GM10266 (cell line): Measurements from ENCODE around the gene LUC7L3.
"Not testable (repeated sequence)": the region's sequence is repeated elsewhere in the genome, so short reads cannot be mapped to it uniquely, and the experiment has no call there.

ENCODE experiments used
- DNase-seq: peaks from one replicate; pipeline ENCODE4 v3.0.0; 2012; ENCODE audit errors: extremely low spot score
- TF ChIP-seq, protein P1 (sequence below): IDR thresholded peaks from 2 replicates; pipeline ENCODE4 v1.5.1; 2012; ENCODE audit warnings: mild to moderate bottlenecking, low read depth; ENCODE audit not compliant: control insufficient read depth, insufficient read depth; ENCODE audit errors: missing control alignments

LUC7L3 gene

DNA sequence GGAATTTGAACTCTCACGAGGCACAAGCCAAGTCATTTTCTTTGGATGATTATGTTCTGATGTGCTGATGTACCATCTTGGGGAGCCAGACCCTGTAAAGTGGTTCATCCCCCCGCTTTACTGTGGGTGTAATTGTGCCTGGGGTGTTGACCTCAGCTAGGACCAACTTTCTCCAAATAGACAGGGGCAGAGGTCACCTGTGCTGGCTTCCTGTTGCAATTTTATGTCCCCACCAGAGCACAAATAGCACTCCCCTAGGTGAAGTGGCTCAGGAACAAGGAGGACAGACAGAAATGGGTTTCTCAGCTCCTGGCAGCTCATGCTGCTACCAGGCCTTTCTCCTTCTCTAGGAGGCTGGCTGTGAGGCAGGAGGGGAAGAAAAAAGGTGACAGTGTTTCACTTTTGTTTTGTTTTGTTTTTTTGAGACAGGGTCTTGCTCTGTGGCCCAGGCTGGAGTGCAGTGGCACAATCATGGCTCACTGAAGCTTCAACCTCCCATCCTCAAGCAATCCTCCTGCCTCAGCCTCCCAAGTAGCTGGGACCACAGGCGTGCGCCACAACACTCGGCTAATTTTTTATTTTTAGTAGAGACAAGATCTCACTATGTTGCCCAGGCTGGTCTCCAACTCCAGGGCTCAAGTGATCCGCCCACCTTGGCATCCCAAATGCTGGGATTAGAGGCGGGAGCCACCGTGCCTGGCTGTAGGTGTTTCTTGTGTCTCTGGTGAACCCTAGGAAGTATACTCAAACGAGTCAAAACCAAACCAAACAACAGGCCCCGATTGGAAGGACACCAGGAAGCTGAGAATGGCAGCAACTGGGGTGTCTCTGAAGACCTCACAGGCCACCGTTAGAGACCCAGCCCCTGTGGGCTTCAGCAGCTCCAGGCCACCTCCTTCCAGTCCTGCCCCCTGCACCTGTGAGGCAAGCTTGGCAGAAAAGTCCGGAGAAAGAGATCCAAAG lies 83.5 kb downstream of the LUC7L3 start:
- TF ChIP-seq, protein P1, sequence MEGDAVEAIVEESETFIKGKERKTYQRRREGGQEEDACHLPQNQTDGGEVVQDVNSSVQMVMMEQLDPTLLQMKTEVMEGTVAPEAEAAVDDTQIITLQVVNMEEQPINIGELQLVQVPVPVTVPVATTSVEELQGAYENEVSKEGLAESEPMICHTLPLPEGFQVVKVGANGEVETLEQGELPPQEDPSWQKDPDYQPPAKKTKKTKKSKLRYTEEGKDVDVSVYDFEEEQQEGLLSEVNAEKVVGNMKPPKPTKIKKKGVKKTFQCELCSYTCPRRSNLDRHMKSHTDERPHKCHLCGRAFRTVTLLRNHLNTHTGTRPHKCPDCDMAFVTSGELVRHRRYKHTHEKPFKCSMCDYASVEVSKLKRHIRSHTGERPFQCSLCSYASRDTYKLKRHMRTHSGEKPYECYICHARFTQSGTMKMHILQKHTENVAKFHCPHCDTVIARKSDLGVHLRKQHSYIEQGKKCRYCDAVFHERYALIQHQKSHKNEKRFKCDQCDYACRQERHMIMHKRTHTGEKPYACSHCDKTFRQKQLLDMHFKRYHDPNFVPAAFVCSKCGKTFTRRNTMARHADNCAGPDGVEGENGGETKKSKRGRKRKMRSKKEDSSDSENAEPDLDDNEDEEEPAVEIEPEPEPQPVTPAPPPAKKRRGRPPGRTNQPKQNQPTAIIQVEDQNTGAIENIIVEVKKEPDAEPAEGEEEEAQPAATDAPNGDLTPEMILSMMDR: no peak
- no peak for DNase-seq

DNA sequence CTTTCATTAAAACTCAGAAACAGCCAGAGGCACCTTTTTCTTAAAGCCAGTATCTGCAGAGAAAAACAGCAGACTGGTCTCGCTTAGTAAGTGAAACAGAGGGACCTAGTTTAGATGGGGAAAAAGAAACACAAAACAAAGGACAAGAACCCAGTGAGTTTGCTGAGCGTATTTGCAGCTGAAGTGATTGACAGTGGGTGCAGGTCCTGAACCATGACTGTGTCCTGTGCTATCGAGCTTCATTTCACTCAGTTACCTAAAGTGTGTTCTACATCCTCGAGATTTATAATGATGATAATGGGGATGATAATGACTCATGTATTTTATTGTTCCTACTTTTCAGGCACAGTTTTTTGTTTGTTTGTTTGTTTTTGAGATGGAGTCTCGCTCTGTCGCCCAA lies 84.3 kb downstream of the LUC7L3 start:
- TF ChIP-seq, protein P1: no peak

DNA sequence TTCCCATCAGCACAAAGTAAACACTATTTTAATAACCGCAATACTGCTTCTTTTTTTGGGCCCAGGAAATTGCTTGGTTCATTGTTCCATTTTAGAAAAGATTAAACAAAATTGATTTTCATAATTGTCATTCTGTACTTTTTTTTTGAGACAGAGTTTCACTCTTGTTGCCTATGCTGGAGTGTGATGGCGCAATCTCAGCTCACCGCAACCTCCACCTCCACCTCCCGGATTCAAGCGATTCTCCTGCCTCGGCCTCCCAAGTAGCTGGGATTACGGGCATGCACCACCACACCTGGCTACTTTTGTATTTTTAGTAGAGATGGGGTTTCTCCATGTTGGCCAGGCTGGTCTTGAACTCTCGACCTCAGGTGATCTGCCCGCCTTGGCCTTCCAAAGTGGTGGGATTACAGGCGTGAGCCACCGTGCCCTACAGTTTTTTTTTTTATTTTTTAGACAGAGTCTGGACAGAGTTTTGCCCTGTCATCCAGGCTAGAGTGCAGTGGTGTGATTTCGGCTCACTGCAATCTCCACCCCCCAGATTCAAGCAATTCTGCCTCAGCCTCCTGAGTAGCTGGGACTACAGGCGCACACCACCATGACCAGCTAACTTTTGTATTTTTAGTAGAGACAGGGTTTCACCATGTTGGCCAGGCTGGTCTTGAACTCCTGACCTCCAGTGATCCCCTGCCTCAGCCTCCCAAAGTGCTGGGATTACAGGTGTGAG lies 85.5 kb downstream of the LUC7L3 start:
- DNase-seq: not testable (repeated sequence)

More for the DNA sequence above, 84.3 kb downstream of the LUC7L3 start:
- DNase-seq: no peak

DNA sequence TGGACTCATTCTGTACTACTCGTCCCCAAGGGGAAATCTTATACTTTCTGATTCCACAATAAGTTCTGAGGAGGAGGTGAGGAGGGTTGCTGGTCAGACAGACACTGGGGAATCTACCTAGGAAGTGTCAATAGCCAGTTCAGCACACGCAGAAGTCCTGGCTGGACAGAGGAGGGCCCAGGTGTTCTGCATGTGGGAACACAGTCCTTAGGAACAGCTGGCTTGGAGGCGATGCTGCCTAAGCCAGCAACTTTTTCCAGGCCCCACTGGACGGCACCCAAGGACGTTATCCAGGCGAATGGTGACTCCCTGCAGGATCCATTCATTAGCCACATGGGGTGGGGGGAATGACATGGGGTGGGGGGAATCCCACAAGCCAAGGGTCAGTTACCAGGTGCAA lies 86.1 kb downstream of the LUC7L3 start:
- no peak for DNase-seq
- TF ChIP-seq, protein P1: no peak
